RWPE1 (cell line): ENCODE measurements around the gene SUMF1.

Experiments used
- CTCF ChIA-PET: fragments of 350-600 bp; sonication (Branson Sonifier 250); formaldehyde crosslinking; extraction: SDS; loops from one replicate; lab custom pipeline; 2021; lab: Yijun Ruan, JAX
- POLR2A ChIA-PET: fragments of 400-600 bp; formaldehyde crosslinking; extraction: SDS; loops from one replicate; lab custom pipeline; 2020; ENCODE audit warnings: antibody characterized with exemption; ENCODE audit not compliant: low non-redundant PET; lab: Yijun Ruan, JAX
- DNase-seq: peaks from one replicate; pipeline ENCODE4 v3.0.0; 2012; ENCODE audit warnings: low spot score
- H3K27ac ChIP-seq: fragments of 450-650 bp; 2 replicates; pipeline ENCODE4 v1.5.1; 2017
- CTCF ChIP-seq: fragments of 450-650 bp; conservative IDR thresholded peaks from 2 replicates; pipeline ENCODE4 v1.5.1; 2017; ENCODE audit warnings: low read depth, mild to moderate bottlenecking

The SUMF1 gene

GRCh38 chr3:4359805-4360502 lies 107.1 kb downstream of the SUMF1 start:
- DNase-seq = no peak
- ChIA-PET POLR2A (no interaction called here), CTCF (interaction anchor here (0.6 kb wide), 1 partner anchor 1160 kb away, joined by 3 read pairs; no protein-coding TSS in a partner anchor)
- H3K27ac ChIP-seq = no peak overlapping the region
- no peak for TF ChIP-seq CTCF

GRCh38 chr3:4358273-4358672 lies 108.8 kb downstream of the SUMF1 start:
- ChIA-PET POLR2A (interaction anchor here (1.5 kb wide), 1 partner anchor 135 kb away, joined by 3 read pairs; the partner anchor contains the start of gene ITPR1), CTCF (no interaction called here)
- no peak overlapping the region for H3K27ac ChIP-seq
- TF ChIP-seq CTCF = no peak
- DNase-seq = no peak

GRCh38 chr3:4356546-4357410 lies 110.3 kb downstream of the SUMF1 start:
- no peak for DNase-seq
- no peak for TF ChIP-seq CTCF
- ChIA-PET CTCF (no interaction called here), POLR2A (interaction anchor here (1.5 kb wide), 1 partner anchor 136 kb away, joined by 3 read pairs; the partner anchor contains the start of gene ITPR1)
- no peak overlapping the region for H3K27ac ChIP-seq

- TF ChIP-seq CTCF = no peak
- POLR2A ChIA-PET = no interaction called here
- CTCF ChIA-PET = no interaction called here
- H3K27ac ChIP-seq = no peak overlapping the region
- no peak for DNase-seq
These were observed 110.9 kb downstream of the SUMF1 start for GRCh38 chr3:4356220-4356540.

- no peak for TF ChIP-seq CTCF
- no peak for DNase-seq
- ChIA-PET CTCF (no interaction called here), POLR2A (no interaction called here)
- H3K27ac ChIP-seq = no peak overlapping the region
These were observed 111.5 kb downstream of the SUMF1 start for GRCh38 chr3:4355401-4356219.

GRCh38 chr3:4351872-4352271 lies 115.2 kb downstream of the SUMF1 start:
- DNase-seq = no peak
- no peak overlapping the region for H3K27ac ChIP-seq
- ChIA-PET CTCF (interaction anchor here (1.2 to 1.5 kb wide), 2 partner anchors 280 to 282 kb away, joined by 6 to 8 read pairs; no protein-coding TSS in a partner anchor), POLR2A (no interaction called here)
- no peak for TF ChIP-seq CTCF
